ENCODE measurements around the gene KLHL26.

KLHL26 gene

GRCh38 chr19:18668744-18669523, 32.1 kb downstream of the KLHL26 start:
- Histone ChIP-seq H3K4me3 (ENCODE audit: low read length, poor library complexity, severe bottlenecking) (no peak overlapping the region), H4K20me1 (ENCODE audit: insufficient read depth, low read length, poor library complexity, severe bottlenecking) (no peaks in the 10 kb centered on the region), H3K4me2 (ENCODE audit: low read depth, low read length, poor library complexity, severe bottlenecking) (no peak overlapping the region)

GRCh38 chr19:18669524-18669817, 32.6 kb downstream of the KLHL26 start:
- TF ChIP-seq CTCF (conservative IDR thresholded peaks at IDR 0.05; ENCODE audit: low read length) (no peak), EZH2phosphoT487 (IDR thresholded peaks at IDR 0.05; ENCODE audit: borderline replicate concordance) (no peak)
- no peaks in the 10 kb centered on the region for H3K9me2 ChIP-seq (replicated peaks; ENCODE audit: low read depth, low read length)
- H3K9ac ChIP-seq (ENCODE audit: low read depth, low read length, poor library complexity, severe bottlenecking) = no peak overlapping the region
- no peaks in the 10 kb centered on the region for H3K9me3 ChIP-seq (ENCODE audit: insufficient read depth, low read depth, low read length)
- H3K79me2 ChIP-seq (ENCODE audit: insufficient read depth, low read length) = no peaks in the 10 kb centered on the region
- no peak overlapping the region for H3K4me3 ChIP-seq (ENCODE audit: low read length, poor library complexity, severe bottlenecking)
- H3K4me2 ChIP-seq (ENCODE audit: low read depth, low read length, poor library complexity, severe bottlenecking) = no peak overlapping the region
- H4K20me1 ChIP-seq (ENCODE audit: insufficient read depth, low read length, poor library complexity, severe bottlenecking) = no peaks in the 10 kb centered on the region
- H3K4me1 ChIP-seq (ENCODE audit: insufficient read depth, low read length, poor library complexity, severe bottlenecking) = no peaks in the 10 kb centered on the region
- H3F3A ChIP-seq (ENCODE audit: low read depth) = no peaks in the 10 kb centered on the region
- H3K36me3 ChIP-seq (ENCODE audit: insufficient read depth, low read length) = peaks cover 25% of the 10 kb centered on the region; the same call in 1 of the 2 replicates
- H3K27me3 ChIP-seq (ENCODE audit: insufficient read depth, low read length, poor library complexity, severe bottlenecking) = no peaks in the 10 kb centered on the region
- H2AFZ ChIP-seq (ENCODE audit: low read length) = no peak overlapping the region

More at GRCh38 chr19:18668744-18669523, 32.1 kb downstream of the KLHL26 start:
- H3K36me3 ChIP-seq (ENCODE audit: insufficient read depth, low read length) = peaks cover 25% of the 10 kb centered on the region; the same call in 1 of the 2 replicates
- no peaks in the 10 kb centered on the region for H3K9me3 ChIP-seq (ENCODE audit: insufficient read depth, low read depth, low read length)
- no peaks in the 10 kb centered on the region for H3K27me3 ChIP-seq (ENCODE audit: insufficient read depth, low read length, poor library complexity, severe bottlenecking)
- no peak overlapping the region for H3K9ac ChIP-seq (ENCODE audit: low read depth, low read length, poor library complexity, severe bottlenecking)
- H3F3A ChIP-seq (ENCODE audit: low read depth) = no peaks in the 10 kb centered on the region
- no peak overlapping the region for H2AFZ ChIP-seq (ENCODE audit: low read length)
- H3K9me2 ChIP-seq (replicated peaks; ENCODE audit: low read depth, low read length) = no peaks in the 10 kb centered on the region
- no peaks in the 10 kb centered on the region for H3K79me2 ChIP-seq (ENCODE audit: insufficient read depth, low read length)
- no peaks in the 10 kb centered on the region for H3K4me1 ChIP-seq (ENCODE audit: insufficient read depth, low read length, poor library complexity, severe bottlenecking)
- TF ChIP-seq CTCF (conservative IDR thresholded peaks at IDR 0.05; ENCODE audit: low read length) = no peak
- no peak for TF ChIP-seq EZH2phosphoT487 (IDR thresholded peaks at IDR 0.05; ENCODE audit: borderline replicate concordance)

GRCh38 chr19:18669883-18670282, 33.1 kb downstream of the KLHL26 start:
- H3F3A ChIP-seq (ENCODE audit: low read depth) = no peaks in the 10 kb centered on the region
- H4K20me1 ChIP-seq (ENCODE audit: insufficient read depth, low read length, poor library complexity, severe bottlenecking) = no peaks in the 10 kb centered on the region
- H3K4me2 ChIP-seq (ENCODE audit: low read depth, low read length, poor library complexity, severe bottlenecking) = no peak overlapping the region
- no peaks in the 10 kb centered on the region for H3K9me2 ChIP-seq (replicated peaks; ENCODE audit: low read depth, low read length)
- H3K4me1 ChIP-seq (ENCODE audit: insufficient read depth, low read length, poor library complexity, severe bottlenecking) = no peaks in the 10 kb centered on the region
- no peak overlapping the region for H2AFZ ChIP-seq (ENCODE audit: low read length)
- no peak for TF ChIP-seq EZH2phosphoT487 (IDR thresholded peaks at IDR 0.05; ENCODE audit: borderline replicate concordance)
- no peak for TF ChIP-seq CTCF (conservative IDR thresholded peaks at IDR 0.05; ENCODE audit: low read length)
- H3K27me3 ChIP-seq (ENCODE audit: insufficient read depth, low read length, poor library complexity, severe bottlenecking) = no peaks in the 10 kb centered on the region
- no peaks in the 10 kb centered on the region for H3K9me3 ChIP-seq (ENCODE audit: insufficient read depth, low read depth, low read length)
- peaks cover 25% of the 10 kb centered on the region; the same call in 1 of the 2 replicates for H3K36me3 ChIP-seq (ENCODE audit: insufficient read depth, low read length)
- H3K79me2 ChIP-seq (ENCODE audit: insufficient read depth, low read length) = no peaks in the 10 kb centered on the region
- H3K9ac ChIP-seq (ENCODE audit: low read depth, low read length, poor library complexity, severe bottlenecking) = no peak overlapping the region
- no peak overlapping the region for H3K4me3 ChIP-seq (ENCODE audit: low read length, poor library complexity, severe bottlenecking)

All from Loucy (cell line).